Activated T-cell treated with anti-CD3 and anti-CD28 coated beads for 4 hours (primary cell): Measurements from ENCODE around the gene SMIM36.
A peak's percentile ranks its signal among the peaks of the same experiment; 100 is the strongest.
"Not testable (repeated sequence)": the region's sequence is repeated elsewhere in the genome, so short reads cannot be mapped to it uniquely, and the experiment has no call there.

Experiments used
- DNase-seq: peaks from one replicate; pipeline ENCODE4 v3.0.0-alpha.2; 2020

SMIM36 gene

GRCh38 chr17:55510986-55511721 lies at the start of gene SMIM36:
TSS of gene SMIM36 (minus strand) at chr17:55511452.
- DNase-seq = no peak

- DNase-seq = no peak
These were observed 44.5 kb upstream of the SMIM36 start for GRCh38 chr17:55555772-55556171.

- no peak for DNase-seq
These were observed 37.9 kb upstream of the SMIM36 start for GRCh38 chr17:55549140-55549539.

- DNase-seq = no peak
These were observed 35.9 kb upstream of the SMIM36 start for GRCh38 chr17:55546991-55547664.

GRCh38 chr17:55546481-55546880 lies 35.2 kb upstream of the SMIM36 start:
- DNase-seq = no peak

GRCh38 chr17:55545806-55546205 lies 34.6 kb upstream of the SMIM36 start:
- DNase-seq = no peak

- no peak for DNase-seq
These were observed 32.5 kb upstream of the SMIM36 start for GRCh38 chr17:55543709-55544108.

GRCh38 chr17:55540414-55541091 lies 29.3 kb upstream of the SMIM36 start:
- no peak for DNase-seq

- no peak for DNase-seq
These were observed 25.0 kb upstream of the SMIM36 start for GRCh38 chr17:55536205-55536604.

- no peak for DNase-seq
These were observed 22.4 kb upstream of the SMIM36 start for GRCh38 chr17:55533608-55534007.

- DNase-seq = no peak
These were observed 21.4 kb upstream of the SMIM36 start for GRCh38 chr17:55532670-55533069.

- DNase-seq = no peak
These were observed 19.9 kb upstream of the SMIM36 start for GRCh38 chr17:55531053-55531728.

GRCh38 chr17:55530064-55530463 lies 18.8 kb upstream of the SMIM36 start:
- DNase-seq = no peak

- DNase-seq = no peak
These were observed 16.4 kb upstream of the SMIM36 start for GRCh38 chr17:55527540-55528118.

GRCh38 chr17:55524440-55525220 lies 13.4 kb upstream of the SMIM36 start:
- no peak for DNase-seq

GRCh38 chr17:55523032-55523431 lies 11.8 kb upstream of the SMIM36 start:
- DNase-seq = not testable (repeated sequence)

GRCh38 chr17:55521186-55521585 lies 9.9 kb upstream of the SMIM36 start:
- DNase-seq = no peak

- DNase-seq = no peak
These were observed 9.2 kb upstream of the SMIM36 start for GRCh38 chr17:55520402-55520801.

GRCh38 chr17:55518510-55518909 lies 7.3 kb upstream of the SMIM36 start:
- DNase-seq = no peak

GRCh38 chr17:55513885-55514590 lies 2.8 kb upstream of the SMIM36 start:
- peak; percentile 70 for DNase-seq

GRCh38 chr17:55507669-55508068 lies 3.6 kb downstream of the SMIM36 start:
- DNase-seq = not testable (repeated sequence)
